ENCODE measurements around the gene MARVELD2. TPM values are rescaled to one million over a fixed set of nuclear protein-coding genes. Genes with fewer than 3 reads are reported as not detected.
"Not testable (repeated sequence)": the region's sequence is repeated elsewhere in the genome, so short reads cannot be mapped to it uniquely, and the experiment has no call there.

Gene MARVELD2
- polyA plus RNA-seq, 10 donors, result 0.09 to 1.1 (median 0.28) TPM

GRCh38 chr5:69449511-69449910 is 34.6 kb downstream of the MARVELD2 start:
- no peak for DNase-seq

- peak in 1 of 3 donors; percentile 59 for DNase-seq
Measured at GRCh38 chr5:69450116-69450515, 35.2 kb downstream of the MARVELD2 start.

- DNase-seq, result not testable (repeated sequence)
Measured at GRCh38 chr5:69450527-69450926, 35.6 kb downstream of the MARVELD2 start.

- DNase-seq, result no peak
Measured at GRCh38 chr5:69451941-69452647, 37.2 kb downstream of the MARVELD2 start.

GRCh38 chr5:69453487-69453886 is 38.6 kb downstream of the MARVELD2 start:
- DNase-seq, result not testable (repeated sequence)

GRCh38 chr5:69454460-69455249 is 39.7 kb downstream of the MARVELD2 start:
- DNase-seq, result no peak

GRCh38 chr5:69455428-69455988 is 40.6 kb downstream of the MARVELD2 start:
- not testable (repeated sequence) for DNase-seq

- DNase-seq, result no peak
Measured at GRCh38 chr5:69462170-69462569, 47.3 kb downstream of the MARVELD2 start.

- DNase-seq, result not testable (repeated sequence)
Measured at GRCh38 chr5:69466375-69466774, 51.5 kb downstream of the MARVELD2 start.

GRCh38 chr5:69467442-69468225 is 52.7 kb downstream of the MARVELD2 start:
- no peak for DNase-seq

- DNase-seq, result no peak
Measured at GRCh38 chr5:69468631-69469030, 53.7 kb downstream of the MARVELD2 start.

- DNase-seq, result not testable (repeated sequence)
Measured at GRCh38 chr5:69471516-69471915, 56.6 kb downstream of the MARVELD2 start.

- DNase-seq, result not testable (repeated sequence)
Measured at GRCh38 chr5:69472535-69473143, 57.7 kb downstream of the MARVELD2 start.

GRCh38 chr5:69477170-69477569 is 62.3 kb downstream of the MARVELD2 start:
- no peak for DNase-seq

GRCh38 chr5:69478296-69478695 is 63.4 kb downstream of the MARVELD2 start:
- DNase-seq, result not testable (repeated sequence)

- DNase-seq, result no peak
Measured at GRCh38 chr5:69484891-69485290, 70.0 kb downstream of the MARVELD2 start.

- DNase-seq, result no peak
Measured at GRCh38 chr5:69485471-69485870, 70.6 kb downstream of the MARVELD2 start.

GRCh38 chr5:69489246-69489645 is 74.3 kb downstream of the MARVELD2 start:
- DNase-seq, result no peak

GRCh38 chr5:69491027-69491426 is 76.1 kb downstream of the MARVELD2 start:
- DNase-seq, result no peak

- peak in 1 of 3 donors; percentile 10 for DNase-seq
Measured at GRCh38 chr5:69491838-69492390, 77.0 kb downstream of the MARVELD2 start.

GRCh38 chr5:69492391-69492922 is 77.5 kb downstream of the MARVELD2 start, which contains the start of gene OCLN:
OCLN (plus strand) TSS chr5:69492790; CDS start chr5:69504245, 11,455 bp downstream.
- peak in 2 of 3 donors; percentile 9 to 41 for DNase-seq

All from muscle of back (tissue), 11 donors.